HepG2 (cell line): ENCODE measurements around the gene MAFF. TPM values are rescaled to one million over a fixed set of nuclear protein-coding genes. Genes with fewer than 3 reads are reported as not detected.

Source experiments
- EP300 ChIP-seq, 3 experiments: sonication (generic) in 1 of 3; formaldehyde crosslinking in 1 of 3; IDR thresholded peaks; 2 replicates each; pipeline versions ENCODE4 v1.5.1 to v1.6.1; 2011 to 2020; ENCODE audit warnings: low read depth in 2 of 3, low read length in 2 of 3, borderline replicate concordance in 1 of 3, improper control_type of control experiment in 1 of 3, mild to moderate bottlenecking in 1 of 3, missing genetic modification reagents in 1 of 3, moderate library complexity in 1 of 3
- FOXK1 ChIP-seq: sonication (generic); formaldehyde crosslinking; IDR thresholded peaks from 2 replicates; pipeline ENCODE4 v1.4.0; 2020; ENCODE audit warnings: low read depth, missing genetic modification reagents, borderline replicate concordance
- GATAD2A ChIP-seq: IDR thresholded peaks from 2 replicates; pipeline ENCODE4 v1.6.1; 2016
- HMGXB4 ChIP-seq, 2 experiments: sonication (generic) in 1 of 2; formaldehyde crosslinking in 1 of 2; IDR thresholded peaks; 2 replicates each; pipeline versions ENCODE4 v1.4.0 to v1.6.1; 2018 to 2020; ENCODE audit warnings: missing genetic modification reagents in 2 of 2, borderline replicate concordance in 1 of 2, low read depth in 1 of 2, mild to moderate bottlenecking in 1 of 2, missing biosample characterization in 1 of 2
- NONO ChIP-seq, 2 experiments: fragments of 450-650 bp in 1 of 2; sonication (generic) in 1 of 2; formaldehyde crosslinking in 1 of 2; IDR thresholded peaks in 1 of 2; conservative IDR thresholded peaks in 1 of 2; 2 replicates each; pipeline versions ENCODE4 v1.6.1 to v1.8.0; 2017 to 2022; ENCODE audit warnings: mild to moderate bottlenecking in 1 of 2, missing genetic modification reagents in 1 of 2, moderate library complexity in 1 of 2
- PAX8 ChIP-seq: sonication (generic); formaldehyde crosslinking; IDR thresholded peaks from 2 replicates; pipeline ENCODE4 v1.8.0; 2022; ENCODE audit warnings: mild to moderate bottlenecking, missing genetic modification reagents, borderline replicate concordance
- POLR2AphosphoS2 ChIP-seq: IDR thresholded peaks from 2 replicates; pipeline ENCODE4 v1.6.1; 2011; ENCODE audit warnings: low read depth, low read length, improper control_type of control experiment
- PRDM10 ChIP-seq: sonication (generic); formaldehyde crosslinking; IDR thresholded peaks from 2 replicates; pipeline ENCODE4 v1.4.0; 2020; ENCODE audit warnings: low read depth, missing genetic modification reagents
- SNAI1 ChIP-seq: sonication (generic); formaldehyde crosslinking; IDR thresholded peaks from 2 replicates; pipeline ENCODE4 v1.5.0; 2020; ENCODE audit warnings: mild to moderate bottlenecking, missing genetic modification reagents, borderline replicate concordance
- TFDP1 ChIP-seq: IDR thresholded peaks from 2 replicates; pipeline ENCODE4 v1.6.1; 2016; ENCODE audit warnings: missing compliant biosample characterization, missing genetic modification reagents, borderline replicate concordance
- YY1 ChIP-seq: IDR thresholded peaks from 2 replicates; pipeline ENCODE4 v1.6.1; 2011; ENCODE audit warnings: low read length, low read depth, moderate library complexity, mild to moderate bottlenecking; ENCODE audit not compliant: insufficient read depth, insufficient replicate concordance
- ZNF253 ChIP-seq: sonication (generic); formaldehyde crosslinking; IDR thresholded peaks from 2 replicates; pipeline ENCODE4 v1.8.0; 2022; ENCODE audit warnings: mild to moderate bottlenecking, missing genetic modification reagents, borderline replicate concordance
- ZNF276 ChIP-seq: sonication (generic); formaldehyde crosslinking; IDR thresholded peaks from 2 replicates; pipeline ENCODE4 v1.4.0; 2020; ENCODE audit warnings: mild to moderate bottlenecking, low read depth, missing genetic modification reagents
- ZNF292 ChIP-seq: sonication (generic); formaldehyde crosslinking; IDR thresholded peaks from 2 replicates; pipeline ENCODE4 v1.8.1; 2022; ENCODE audit warnings: mild to moderate bottlenecking, low read depth, missing genetic modification reagents, borderline replicate concordance
- ZNF501 ChIP-seq: sonication (generic); formaldehyde crosslinking; IDR thresholded peaks from 2 replicates; pipeline ENCODE4 v1.5.1; 2020; ENCODE audit warnings: mild to moderate bottlenecking, moderate library complexity, missing genetic modification reagents
- polyA plus RNA-seq, 8 experiments: library from polyadenylated mRNA; depleted of rRNA in 3 of 8; stranded (reverse) in 7 of 8; unstranded in 1 of 8; fragments of >200 nt; fragmentation: Illumina TruSeq in 4 of 8; extraction: Trizol in 4 of 8; gene quantifications; 2 replicates each; pipeline versions ENCODE4 v1.2.1 to v1.2.3, GENCODE V29; 2011 to 2016; ENCODE audit warnings: low read depth in 4 of 8, missing spikeins in 1 of 8, mixed read lengths in 1 of 8; ENCODE audit not compliant: insufficient read depth in 1 of 8
- total RNA-seq, 5 experiments: library from RNA; depleted of rRNA; stranded (reverse); fragments of >200 nt; fragmentation: Illumina TruSeq; extraction: Trizol; gene quantifications; 2 replicates each; pipeline ENCODE4 v1.2.3, GENCODE V29; 2016; ENCODE audit warnings: low read depth in 1 of 5

The MAFF gene
- total and polyA plus RNA-seq, 2 of the 13 experiments (the other 11 are each of a cell fraction or from before 2014, with no cell fraction given) = 5.4 to 14.3 TPM

GRCh38 chr22:38180841-38181452 is 20.8 kb upstream of the MAFF start (continued):
- TF ChIP-seq PRDM10 (CRISPR knock-in tag) (no peak), EP300 (IDR thresholded peaks at IDR 0.05; ENCODE audit: low read depth in 2 of 2, low read length in 2 of 2) (no peak), EP300 (CRISPR knock-in tag; IDR thresholded peaks at IDR 0.05; ENCODE audit: borderline replicate concordance) (no peak), PAX8 (CRISPR knock-in tag) (no peak), YY1 (no peak), SNAI1 (0 out of 2 replicates have a peak, but pooled peaks have one; percentile 66), POLR2AphosphoS2 (no peak), ZNF501 (CRISPR knock-in tag) (peak; percentile 56; the same call in 1 of the 2 replicates), ZNF276 (CRISPR knock-in tag) (no peak), ZNF253 (CRISPR knock-in tag) (0 out of 2 replicates have a peak, but pooled peaks have one; percentile 28), FOXK1 (CRISPR knock-in tag) (no peak), ZNF292 (CRISPR knock-in tag) (no peak), GATAD2A (peak; percentile 45; the same call in 1 of the 2 replicates), TFDP1 (peak; percentile 56; the same call in 1 of the 2 replicates), NONO (IDR thresholded peaks at IDR 0.05) (no peak), NONO (CRISPR knock-in tag; conservative IDR thresholded peaks at IDR 0.05) (peak; percentile 52; the same call in 1 of the 2 replicates), HMGXB4 (CRISPR knock-in tag; IDR thresholded peaks at IDR 0.05; ENCODE audit: borderline replicate concordance in 1 of 2, low read depth in 1 of 2) (0 out of 4 replicates have a peak, but pooled peaks have one; percentile 1 to 3)
